Fibroblast of pulmonary artery (primary cell): Measurements from ENCODE around the gene ZNF532.
A peak's percentile ranks its signal among the peaks of the same experiment; 100 is the strongest.
"Not testable (repeated sequence)": the region's sequence is repeated elsewhere in the genome, so short reads cannot be mapped to it uniquely, and the experiment has no call there.

Experiments
- DNase-seq: peaks from one replicate; pipeline ENCODE4 v3.0.0-alpha.2; 2010; ENCODE audit warnings: low read depth
- H3K4me3 ChIP-seq: replicated peaks from 2 replicates; pipeline ENCODE4 v1.5.1; 2011; ENCODE audit warnings: low read depth, mild to moderate bottlenecking, control low read depth, low read length, moderate library complexity
- TF ChIP-seq, protein P1 (sequence below): IDR thresholded peaks from 2 replicates; pipeline ENCODE4 v1.5.1; 2011; ENCODE audit warnings: mild to moderate bottlenecking, control low read depth, low read length, inconsistent platforms; ENCODE audit errors: missing control alignments

The ZNF532 gene, protein sequence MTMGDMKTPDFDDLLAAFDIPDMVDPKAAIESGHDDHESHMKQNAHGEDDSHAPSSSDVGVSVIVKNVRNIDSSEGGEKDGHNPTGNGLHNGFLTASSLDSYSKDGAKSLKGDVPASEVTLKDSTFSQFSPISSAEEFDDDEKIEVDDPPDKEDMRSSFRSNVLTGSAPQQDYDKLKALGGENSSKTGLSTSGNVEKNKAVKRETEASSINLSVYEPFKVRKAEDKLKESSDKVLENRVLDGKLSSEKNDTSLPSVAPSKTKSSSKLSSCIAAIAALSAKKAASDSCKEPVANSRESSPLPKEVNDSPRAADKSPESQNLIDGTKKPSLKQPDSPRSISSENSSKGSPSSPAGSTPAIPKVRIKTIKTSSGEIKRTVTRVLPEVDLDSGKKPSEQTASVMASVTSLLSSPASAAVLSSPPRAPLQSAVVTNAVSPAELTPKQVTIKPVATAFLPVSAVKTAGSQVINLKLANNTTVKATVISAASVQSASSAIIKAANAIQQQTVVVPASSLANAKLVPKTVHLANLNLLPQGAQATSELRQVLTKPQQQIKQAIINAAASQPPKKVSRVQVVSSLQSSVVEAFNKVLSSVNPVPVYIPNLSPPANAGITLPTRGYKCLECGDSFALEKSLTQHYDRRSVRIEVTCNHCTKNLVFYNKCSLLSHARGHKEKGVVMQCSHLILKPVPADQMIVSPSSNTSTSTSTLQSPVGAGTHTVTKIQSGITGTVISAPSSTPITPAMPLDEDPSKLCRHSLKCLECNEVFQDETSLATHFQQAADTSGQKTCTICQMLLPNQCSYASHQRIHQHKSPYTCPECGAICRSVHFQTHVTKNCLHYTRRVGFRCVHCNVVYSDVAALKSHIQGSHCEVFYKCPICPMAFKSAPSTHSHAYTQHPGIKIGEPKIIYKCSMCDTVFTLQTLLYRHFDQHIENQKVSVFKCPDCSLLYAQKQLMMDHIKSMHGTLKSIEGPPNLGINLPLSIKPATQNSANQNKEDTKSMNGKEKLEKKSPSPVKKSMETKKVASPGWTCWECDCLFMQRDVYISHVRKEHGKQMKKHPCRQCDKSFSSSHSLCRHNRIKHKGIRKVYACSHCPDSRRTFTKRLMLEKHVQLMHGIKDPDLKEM (N-terminal part only)

DNA sequence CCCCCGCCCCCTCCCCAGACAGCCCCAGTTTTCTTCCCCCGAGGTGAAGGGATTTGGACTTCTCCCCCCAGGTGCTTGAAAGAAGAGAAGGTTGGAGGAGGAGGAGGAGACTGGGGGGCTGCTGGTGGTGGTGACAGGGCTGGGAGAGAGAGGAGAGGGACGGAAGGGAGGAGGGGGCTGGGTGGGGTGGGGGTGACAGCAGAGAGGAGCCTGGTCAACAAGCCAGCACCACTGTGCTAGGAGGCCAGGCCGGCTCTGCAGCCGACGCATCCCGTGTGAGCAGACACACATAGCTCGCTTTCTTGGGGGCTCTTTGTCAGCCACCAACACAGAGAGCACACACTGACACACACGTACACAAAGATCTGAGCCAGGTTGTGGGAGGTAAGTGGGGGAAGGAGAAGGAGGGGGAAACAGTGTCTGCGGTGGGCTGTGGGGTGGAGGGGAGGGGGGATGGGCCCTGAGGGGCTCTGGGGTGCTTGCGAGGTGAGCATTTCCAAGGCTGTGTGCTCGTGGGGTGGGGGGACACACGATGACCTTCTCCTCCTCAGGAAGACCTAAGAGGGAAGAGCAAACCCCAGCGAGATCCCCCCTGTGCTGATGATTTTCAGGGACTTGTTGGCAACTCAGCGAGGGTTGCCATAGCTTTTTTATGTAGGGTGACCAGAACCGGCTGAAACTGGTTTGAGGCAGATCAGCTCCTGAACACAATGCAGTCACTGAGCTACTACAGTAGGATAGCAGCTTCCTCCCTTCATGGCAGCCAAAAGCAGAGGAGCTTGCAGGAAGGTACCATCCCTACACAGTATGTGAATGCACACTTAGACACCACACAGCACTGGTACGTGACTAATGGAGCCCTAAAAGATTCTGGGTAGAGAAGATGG is at the start of gene ZNF532:
Gene ZNF532 (plus strand): TSS at position 732 of the 887 bp plus-strand sequence. CDS start 53,411 bp downstream, outside the sequence.
- DNase-seq, result peak; percentile 86
- TF ChIP-seq, protein P1, sequence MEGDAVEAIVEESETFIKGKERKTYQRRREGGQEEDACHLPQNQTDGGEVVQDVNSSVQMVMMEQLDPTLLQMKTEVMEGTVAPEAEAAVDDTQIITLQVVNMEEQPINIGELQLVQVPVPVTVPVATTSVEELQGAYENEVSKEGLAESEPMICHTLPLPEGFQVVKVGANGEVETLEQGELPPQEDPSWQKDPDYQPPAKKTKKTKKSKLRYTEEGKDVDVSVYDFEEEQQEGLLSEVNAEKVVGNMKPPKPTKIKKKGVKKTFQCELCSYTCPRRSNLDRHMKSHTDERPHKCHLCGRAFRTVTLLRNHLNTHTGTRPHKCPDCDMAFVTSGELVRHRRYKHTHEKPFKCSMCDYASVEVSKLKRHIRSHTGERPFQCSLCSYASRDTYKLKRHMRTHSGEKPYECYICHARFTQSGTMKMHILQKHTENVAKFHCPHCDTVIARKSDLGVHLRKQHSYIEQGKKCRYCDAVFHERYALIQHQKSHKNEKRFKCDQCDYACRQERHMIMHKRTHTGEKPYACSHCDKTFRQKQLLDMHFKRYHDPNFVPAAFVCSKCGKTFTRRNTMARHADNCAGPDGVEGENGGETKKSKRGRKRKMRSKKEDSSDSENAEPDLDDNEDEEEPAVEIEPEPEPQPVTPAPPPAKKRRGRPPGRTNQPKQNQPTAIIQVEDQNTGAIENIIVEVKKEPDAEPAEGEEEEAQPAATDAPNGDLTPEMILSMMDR, result no peak
- H3K4me3 ChIP-seq, result peak within 1 kb of the TSS; percentile 33

DNA sequence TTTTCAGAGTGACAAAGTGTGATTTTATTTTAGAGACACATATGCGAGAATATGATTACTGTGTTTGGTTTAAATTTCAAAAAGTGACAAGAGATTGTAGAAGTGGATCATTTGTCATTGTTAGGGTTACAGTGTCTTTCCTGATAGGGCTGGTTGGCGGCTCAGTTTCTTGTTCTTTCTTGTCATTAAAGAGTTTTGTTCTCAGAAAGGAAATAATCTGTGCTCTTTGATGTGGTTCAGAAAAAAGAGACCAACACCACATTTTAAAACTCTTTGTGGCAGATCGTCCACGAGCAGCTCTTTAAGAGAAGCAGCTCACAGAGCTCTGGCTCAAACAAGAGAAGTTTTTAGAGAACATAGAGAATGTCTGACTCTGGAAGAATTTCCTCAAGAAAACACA is 45.6 kb upstream of the ZNF532 start:
- no peak overlapping the region for H3K4me3 ChIP-seq
- TF ChIP-seq, protein P1, result no peak
- no peak for DNase-seq

DNA sequence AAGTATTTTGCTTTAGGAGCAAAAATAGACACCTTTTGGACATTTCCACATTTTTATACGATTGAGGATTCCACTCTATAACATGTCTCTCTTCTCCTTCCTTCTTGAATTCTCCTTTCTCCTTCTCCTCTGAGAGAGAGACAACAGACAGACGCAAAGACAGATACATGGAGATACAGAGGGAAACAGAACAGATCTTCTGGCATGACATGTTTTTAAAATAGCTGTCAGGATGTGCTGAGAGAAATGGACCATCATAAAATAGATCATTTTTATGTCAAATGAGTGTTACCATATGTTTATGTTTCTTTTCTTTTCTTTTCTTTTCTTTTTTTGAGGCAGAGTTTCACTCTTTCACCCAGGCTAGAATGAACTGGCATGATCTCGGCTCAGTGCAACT is 44.4 kb upstream of the ZNF532 start:
- DNase-seq, result no peak
- TF ChIP-seq, protein P1, result no peak
- no peak overlapping the region for H3K4me3 ChIP-seq

DNA sequence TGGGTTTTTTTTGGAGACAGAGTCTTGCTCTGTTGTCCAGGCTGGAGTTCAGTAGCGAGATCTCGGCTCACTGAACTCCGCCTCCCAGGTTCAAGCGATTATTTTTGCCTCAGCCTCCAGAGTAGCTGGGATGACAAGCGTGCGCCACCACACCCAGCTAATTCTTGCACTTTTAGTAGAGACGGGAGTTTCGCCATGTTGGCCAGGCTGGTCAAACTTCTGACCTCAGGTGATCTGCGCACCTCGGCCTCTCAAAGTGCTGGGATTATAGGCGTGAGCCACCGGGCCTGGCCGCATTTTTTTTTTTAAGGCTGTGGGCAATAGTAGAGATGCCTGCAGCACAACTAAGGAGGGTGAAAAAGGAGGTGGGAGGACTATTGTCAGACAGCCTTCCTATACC is 41.7 kb upstream of the ZNF532 start:
- H3K4me3 ChIP-seq, result no peak overlapping the region
- DNase-seq, result no peak
- TF ChIP-seq, protein P1, result no peak

DNA sequence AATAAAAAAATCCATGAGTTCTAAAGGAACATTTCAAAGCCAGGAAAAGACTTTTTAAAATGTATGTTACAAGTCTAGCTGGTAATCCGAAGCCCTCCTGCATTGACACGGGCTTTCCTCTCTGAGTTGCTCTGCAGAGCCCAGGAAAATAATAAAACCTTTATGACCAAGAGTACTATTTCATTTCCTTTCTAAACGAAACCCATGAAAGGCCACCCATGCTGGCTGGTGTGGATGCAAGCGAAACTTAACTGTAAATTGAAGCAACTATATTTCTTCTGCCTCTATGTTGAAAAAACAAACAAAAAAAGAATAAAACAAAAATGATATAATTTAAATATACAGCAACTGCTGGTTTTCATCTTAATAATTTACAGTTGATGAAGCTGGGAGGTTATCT is 41.3 kb upstream of the ZNF532 start:
- no peak for DNase-seq
- H3K4me3 ChIP-seq, result no peak overlapping the region
- TF ChIP-seq, protein P1, result no peak

DNA sequence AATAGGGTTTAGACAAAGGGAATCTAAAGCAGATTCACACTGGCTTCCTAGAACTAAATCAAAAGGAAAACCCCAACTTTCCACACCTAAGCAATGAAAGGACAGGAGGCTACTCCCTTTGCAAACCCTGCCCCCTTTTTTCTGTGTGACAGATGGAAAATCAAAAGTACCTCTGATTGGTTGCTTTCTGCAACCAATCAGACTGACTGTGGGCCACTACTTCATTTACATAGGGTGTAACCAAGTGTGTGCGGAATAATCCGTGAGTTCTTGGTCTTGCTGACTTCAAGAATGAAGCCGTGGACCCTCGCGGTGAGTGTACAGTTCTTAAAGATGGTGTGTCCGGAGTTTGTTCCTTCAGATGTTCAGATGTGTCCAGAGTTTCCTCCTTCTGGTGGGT is 37.8 kb upstream of the ZNF532 start:
- not testable (repeated sequence) for DNase-seq, H3K4me3 ChIP-seq
